HCT116 (cell line): Measurements from ENCODE around the gene NCBP2. TPM values are rescaled to one million over a fixed set of nuclear protein-coding genes. Genes with fewer than 3 reads are reported as not detected.

ENCODE experiments used
- ATAC-seq: fragments of 200-7000 bp; cut with Tn5 transposase; 2 replicates; pipeline ENCODE4 v1.9.1; 2020; ENCODE audit warnings: mild to moderate bottlenecking, moderate library complexity
- BruUV-seq: library from RNA; stranded (reverse); fragments of 400-500 nt; replicated peaks from 2 replicates; lab custom pipeline; 2021; lab: Mats Ljungman, UMichigan
- CTCF ChIA-PET: fragments of 300-600 bp; sonication (Branson Sonifier 250); formaldehyde crosslinking; loops from one replicate; lab custom pipeline; 2021; ENCODE audit warnings: antibody characterized with exemption; lab: Charles Lee
- POLR2A ChIA-PET: fragments of 300-600, 350-600 bp; sonication (Branson Sonifier 250); formaldehyde crosslinking; loops from one replicate; lab custom pipeline; 2021; ENCODE audit warnings: antibody characterized with exemption; lab: Charles Lee
- RAD21 ChIA-PET, 2 experiments: fragments of 300-600 bp; sonication (Branson Sonifier 250); formaldehyde crosslinking; loops; one replicate each; lab custom pipeline; 2023; ENCODE audit warnings: low total read pairs in 2 of 2; ENCODE audit not compliant: uncharacterized antibody in 2 of 2, unreplicated experiment in 2 of 2, low non-redundant PET in 1 of 2; lab: Charles Lee
- DNase-seq: peaks from one replicate; pipeline ENCODE4 v3.0.0-alpha.2; 2010; ENCODE audit warnings: low read depth, low spot score
- H2AFZ ChIP-seq: fragments of 200-600 bp; shearing (Covaris generic), sonication (generic); 2 replicates; pipeline ENCODE4 v1.6.1; 2017; ENCODE audit warnings: low read depth, mixed run types, mixed read lengths, antibody characterized with exemption, low read length; ENCODE audit not compliant: poor library complexity, severe bottlenecking
- H3K27ac ChIP-seq: 2 replicates; pipeline ENCODE4 v1.5.1; 2012; ENCODE audit warnings: low read depth, low read length
- H3K27me3 ChIP-seq: fragments of 200-600 bp; sonication (generic); 2 replicates; pipeline ENCODE4 v1.6.1; 2016; ENCODE audit warnings: mixed run types, low read length, mixed read lengths; ENCODE audit not compliant: insufficient read depth
- H3K36me3 ChIP-seq, 2 experiments: fragments of 200-500 bp in 1 of 2; fragments of 200-600 bp in 1 of 2; sonication (Bioruptor generic) in 1 of 2; sonication (generic) in 1 of 2; 2 replicates each; pipeline versions ENCODE4 v1.5.1 to v1.6.1; 2014 to 2016; ENCODE audit warnings: low read length in 2 of 2, inconsistent platforms in 1 of 2, mixed read lengths in 1 of 2, mixed run types in 1 of 2; ENCODE audit not compliant: insufficient read depth in 2 of 2, control insufficient read depth in 1 of 2
- H3K4me1 ChIP-seq, 2 experiments: fragments of 200-600 bp in 1 of 2; sonication (generic) in 1 of 2; 2 replicates each; pipeline versions ENCODE4 v1.5.1 to v1.6.1; 2012 to 2017; ENCODE audit warnings: low read length in 2 of 2, inconsistent platforms in 1 of 2, mild to moderate bottlenecking in 1 of 2, mixed read lengths in 1 of 2, mixed run types in 1 of 2, moderate library complexity in 1 of 2; ENCODE audit not compliant: insufficient read depth in 2 of 2, control insufficient read depth in 1 of 2
- H3K4me2 ChIP-seq: fragments of 200-600 bp; sonication (generic); 2 replicates; pipeline ENCODE4 v1.6.1; 2017; ENCODE audit warnings: mixed run types, low read length, mixed read lengths
- H3K4me3 ChIP-seq, 2 experiments: fragments of 200-600 bp in 1 of 2; sonication (generic) in 1 of 2; replicated peaks in 1 of 2; 2 replicates each; pipeline ENCODE4 v1.5.1; 2011 to 2016; ENCODE audit warnings: low read length in 2 of 2, control low read depth in 1 of 2, low read depth in 1 of 2, mild to moderate bottlenecking in 1 of 2, mixed read lengths in 1 of 2, mixed run types in 1 of 2
- H3K79me2 ChIP-seq: fragments of 200-600 bp; sonication (generic); 2 replicates; pipeline ENCODE4 v1.6.1; 2017; ENCODE audit warnings: mild to moderate bottlenecking, mixed run types, low read length, moderate library complexity, mixed read lengths; ENCODE audit not compliant: insufficient read depth
- H3K9ac ChIP-seq: fragments of 200-600 bp; sonication (generic); 2 replicates; pipeline ENCODE4 v1.6.1; 2016; ENCODE audit warnings: low read length, mixed read lengths
- H3K9me2 ChIP-seq: fragments of 200-600 bp; sonication (generic), shearing (Covaris generic); 2 replicates; pipeline ENCODE4 v1.6.1; 2017; ENCODE audit warnings: mixed run types, mild to moderate bottlenecking, moderate library complexity; ENCODE audit not compliant: insufficient read depth
- H3K9me3 ChIP-seq, 2 experiments: fragments of 200-500 bp in 1 of 2; fragments of 200-600 bp in 1 of 2; sonication (Bioruptor generic) in 1 of 2; sonication (generic) in 1 of 2; 2 replicates each; pipeline ENCODE4 v1.6.1; 2014 to 2017; ENCODE audit warnings: low read length in 2 of 2, mixed read lengths in 2 of 2, inconsistent platforms in 1 of 2, low read depth in 1 of 2, mild to moderate bottlenecking in 1 of 2, mixed run types in 1 of 2, moderate library complexity in 1 of 2; ENCODE audit not compliant: control insufficient read depth in 1 of 2, insufficient read depth in 1 of 2
- H4K20me1 ChIP-seq: fragments of 200-600 bp; sonication (generic), shearing (Covaris generic); 2 replicates; pipeline ENCODE4 v1.6.1; 2017; ENCODE audit warnings: mixed run types, mild to moderate bottlenecking, moderate library complexity; ENCODE audit not compliant: insufficient read depth
- ATF3 ChIP-seq: IDR thresholded peaks from 2 replicates; pipeline ENCODE4 v1.6.1; 2012
- EGR1 ChIP-seq: IDR thresholded peaks from 2 replicates; pipeline ENCODE4 v1.6.1; 2012; ENCODE audit warnings: low read depth
- EZH2phosphoT487 ChIP-seq: fragments of 200-600 bp; IDR thresholded peaks from 2 replicates; pipeline ENCODE4 v1.6.1; 2018; ENCODE audit warnings: antibody characterized with exemption, borderline replicate concordance
- TCF7L2 ChIP-seq: IDR thresholded peaks from 2 replicates; pipeline ENCODE4 v1.7.0; 2011; ENCODE audit warnings: borderline replicate concordance, inconsistent platforms; ENCODE audit not compliant: insufficient read depth, insufficient read length; ENCODE audit errors: extremely low read depth
- ZFX ChIP-seq: fragments of 450-650 bp; IDR thresholded peaks from 2 replicates; pipeline ENCODE4 v1.6.1; 2017
- intact Hi-C: fragments of 100-400 bp; cut with micrococcal nuclease; formaldehyde crosslinking; loops from 2 replicates; pipeline ENCODE4 v1.10.0; 2022
- total RNA-seq: library from RNA; stranded (reverse); gene quantifications from one replicate; pipeline ENCODE4 v1.2.1, GENCODE V29; 2021; ENCODE audit not compliant: unreplicated experiment
- TF ChIP-seq, protein P1 (sequence below): IDR thresholded peaks from 2 replicates; pipeline ENCODE4 v1.6.1; 2012; ENCODE audit warnings: low read depth

NCBP2 gene
- total RNA-seq, 1 experiment from 2014 or later: 82.4 TPM

GRCh38 chr3:196991581-196992460, 49.5 kb upstream of the NCBP2 start (continued):
- TF ChIP-seq, protein P1, sequence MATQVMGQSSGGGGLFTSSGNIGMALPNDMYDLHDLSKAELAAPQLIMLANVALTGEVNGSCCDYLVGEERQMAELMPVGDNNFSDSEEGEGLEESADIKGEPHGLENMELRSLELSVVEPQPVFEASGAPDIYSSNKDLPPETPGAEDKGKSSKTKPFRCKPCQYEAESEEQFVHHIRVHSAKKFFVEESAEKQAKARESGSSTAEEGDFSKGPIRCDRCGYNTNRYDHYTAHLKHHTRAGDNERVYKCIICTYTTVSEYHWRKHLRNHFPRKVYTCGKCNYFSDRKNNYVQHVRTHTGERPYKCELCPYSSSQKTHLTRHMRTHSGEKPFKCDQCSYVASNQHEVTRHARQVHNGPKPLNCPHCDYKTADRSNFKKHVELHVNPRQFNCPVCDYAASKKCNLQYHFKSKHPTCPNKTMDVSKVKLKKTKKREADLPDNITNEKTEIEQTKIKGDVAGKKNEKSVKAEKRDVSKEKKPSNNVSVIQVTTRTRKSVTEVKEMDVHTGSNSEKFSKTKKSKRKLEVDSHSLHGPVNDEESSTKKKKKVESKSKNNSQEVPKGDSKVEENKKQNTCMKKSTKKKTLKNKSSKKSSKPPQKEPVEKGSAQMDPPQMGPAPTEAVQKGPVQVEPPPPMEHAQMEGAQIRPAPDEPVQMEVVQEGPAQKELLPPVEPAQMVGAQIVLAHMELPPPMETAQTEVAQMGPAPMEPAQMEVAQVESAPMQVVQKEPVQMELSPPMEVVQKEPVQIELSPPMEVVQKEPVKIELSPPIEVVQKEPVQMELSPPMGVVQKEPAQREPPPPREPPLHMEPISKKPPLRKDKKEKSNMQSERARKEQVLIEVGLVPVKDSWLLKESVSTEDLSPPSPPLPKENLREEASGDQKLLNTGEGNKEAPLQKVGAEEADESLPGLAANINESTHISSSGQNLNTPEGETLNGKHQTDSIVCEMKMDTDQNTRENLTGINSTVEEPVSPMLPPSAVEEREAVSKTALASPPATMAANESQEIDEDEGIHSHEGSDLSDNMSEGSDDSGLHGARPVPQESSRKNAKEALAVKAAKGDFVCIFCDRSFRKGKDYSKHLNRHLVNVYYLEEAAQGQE: no peak
- TF ChIP-seq ATF3 (no peak), EZH2phosphoT487 (no peak), EGR1 (no peak), ZFX (no peak)

DNA sequence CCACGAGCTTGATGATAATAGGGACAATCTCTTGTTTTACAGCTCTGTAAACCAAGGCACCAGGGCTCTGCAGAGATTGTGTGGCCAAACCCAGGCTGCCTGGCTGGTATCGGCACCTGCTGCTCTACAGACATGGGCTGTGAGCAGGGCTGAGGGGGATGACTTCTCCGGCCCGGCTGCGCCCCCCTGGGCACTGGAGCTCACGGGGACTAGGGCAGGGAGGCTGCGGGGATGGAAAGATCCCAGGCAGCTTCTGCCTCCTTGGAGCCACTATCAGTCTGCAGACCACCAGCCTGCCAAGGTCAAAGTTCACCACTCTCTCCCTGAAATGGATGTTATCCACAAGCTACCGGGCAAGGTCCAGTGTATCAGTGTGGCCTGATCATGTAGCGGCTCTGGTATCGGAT, 48.3 kb upstream of the NCBP2 start:
- Histone ChIP-seq H3K4me1 (peaks cover 0 to 4% of the 10 kb centered on the region in 2 experiments; a peak in 1 of 4 replicates), H3K4me2 (no peak overlapping the region), H4K20me1 (no peaks in the 10 kb centered on the region), H2AFZ (no peak overlapping the region), H3K9me3 (no peaks in the 10 kb centered on the region), H3K4me3 (no peak overlapping the region), H3K9ac (no peak overlapping the region), H3K27ac (no peak overlapping the region), H3K36me3 (no peaks in the 10 kb centered on the region), H3K9me2 (no peaks in the 10 kb centered on the region), H3K27me3 (no peaks in the 10 kb centered on the region), H3K79me2 (no peaks in the 10 kb centered on the region)
- ChIA-PET RAD21 (no interaction called here), POLR2A (no interaction called here), CTCF (no interaction called here)
- intact Hi-C loops: no loop called here
- no TSS peak for BruUV-seq
- no peak for ATAC-seq
- DNase-seq: no peak
- no peak for TF ChIP-seq TCF7L2
